NCI-H1092 treated with DMSO at 0.1 percent for 48 hours (cell line): ENCODE results near the gene RIN1.
"Not testable (repeated sequence)": the region's sequence is repeated elsewhere in the genome, so short reads cannot be mapped to it uniquely, and the experiment has no call there.

ENCODE experiments used
- DNase-seq: peaks from one replicate; lab custom pipeline; 2025; lab: John Stamatoyannopoulos, UW

RIN1 gene

GRCh38 chr11:66318600-66318970, 17.6 kb downstream of the RIN1 start:
- DNase-seq: no peak

DNA sequence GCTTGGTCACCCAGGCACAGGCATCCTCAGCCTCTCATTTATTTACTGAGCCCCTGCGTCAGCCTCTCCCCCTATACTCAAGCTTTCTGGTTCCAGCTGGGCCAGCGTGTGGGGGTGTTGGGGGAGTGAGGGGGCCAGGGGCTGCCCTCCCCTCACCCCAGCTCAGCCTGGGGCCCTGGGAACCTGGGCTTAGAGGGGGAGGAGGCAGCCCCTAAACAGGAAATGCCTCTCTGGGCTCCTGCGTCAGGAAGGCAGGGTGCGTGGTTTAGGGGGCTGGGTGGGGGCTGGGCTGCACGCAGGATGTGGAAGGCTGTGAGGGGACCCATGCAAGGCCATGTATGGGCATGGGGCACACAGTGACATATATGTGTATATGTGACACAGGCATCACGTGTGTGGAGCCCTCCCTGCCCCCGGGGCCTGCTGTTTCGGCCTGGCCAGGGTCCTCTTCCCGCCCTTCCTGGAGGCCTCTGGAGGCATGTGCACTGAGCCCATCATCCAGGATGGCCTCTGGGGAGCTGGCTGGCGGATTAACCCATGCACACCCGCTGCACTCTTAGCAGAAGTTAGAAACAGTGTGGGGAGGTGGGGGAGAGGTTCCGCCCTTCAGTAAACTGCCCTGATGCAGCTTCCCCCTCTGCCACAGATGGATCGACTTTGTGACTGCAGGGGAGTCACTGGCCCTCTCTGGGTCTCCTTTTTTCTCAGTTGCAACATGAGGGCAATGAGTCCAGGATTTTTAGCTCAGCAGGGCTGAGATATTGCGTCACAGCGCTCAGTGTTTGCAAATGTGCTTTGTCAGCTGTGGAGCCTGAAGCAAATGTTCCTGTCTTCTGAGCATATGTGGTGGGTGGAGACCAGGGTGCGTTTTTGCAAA, 18.3 kb downstream of the RIN1 start:
- no peak for DNase-seq

DNA sequence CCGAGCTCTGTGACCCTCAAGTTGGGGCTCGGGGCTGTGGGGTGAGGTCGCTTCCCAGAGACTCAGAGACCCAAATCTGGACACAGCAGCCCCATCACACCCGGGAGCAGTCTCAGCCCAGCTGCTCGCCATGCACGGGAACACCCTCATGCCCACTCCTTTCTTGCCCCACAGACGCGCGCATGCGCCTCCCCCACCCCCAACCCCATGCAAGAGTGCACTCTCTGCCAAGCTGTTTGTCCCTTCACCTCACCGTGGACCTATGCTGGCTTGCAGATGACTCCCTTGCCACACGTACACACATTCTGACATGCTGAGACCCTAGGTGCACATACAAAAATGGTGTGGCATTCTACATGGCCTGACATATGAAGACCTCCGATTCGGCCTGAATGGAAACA, 18.9 kb downstream of the RIN1 start:
- DNase-seq: no peak

- no peak for DNase-seq
These were observed 19.4 kb downstream of the RIN1 start, which contains the start of gene CD248 for GRCh38 chr11:66316849-66317251. Gene CD248 (minus strand): TSS chr11:66317044. CDS start chr11:66317027, 17 bp downstream.

GRCh38 chr11:66315921-66316811, 20.1 kb downstream of the RIN1 start:
- DNase-seq: no peak

DNA sequence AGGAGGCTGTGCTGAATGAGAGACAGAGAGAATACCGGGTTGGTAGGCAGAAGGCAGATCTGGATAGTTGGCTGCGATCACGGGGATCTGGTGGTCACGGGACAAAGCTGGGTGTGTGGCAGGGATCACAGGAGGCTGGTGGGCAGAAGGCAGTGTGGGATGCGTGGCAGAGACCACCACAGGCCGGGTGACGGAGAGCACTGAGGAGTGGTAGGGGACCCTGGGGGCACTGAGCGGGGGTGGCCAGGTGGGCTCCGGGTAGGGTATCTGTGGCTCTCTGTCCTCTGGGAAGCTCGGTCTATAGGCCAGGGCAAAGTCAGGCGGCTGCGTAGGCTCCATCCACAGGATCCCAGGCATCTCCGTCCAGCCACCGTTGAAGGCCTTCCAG, 20.7 kb downstream of the RIN1 start:
- DNase-seq: no peak

DNA sequence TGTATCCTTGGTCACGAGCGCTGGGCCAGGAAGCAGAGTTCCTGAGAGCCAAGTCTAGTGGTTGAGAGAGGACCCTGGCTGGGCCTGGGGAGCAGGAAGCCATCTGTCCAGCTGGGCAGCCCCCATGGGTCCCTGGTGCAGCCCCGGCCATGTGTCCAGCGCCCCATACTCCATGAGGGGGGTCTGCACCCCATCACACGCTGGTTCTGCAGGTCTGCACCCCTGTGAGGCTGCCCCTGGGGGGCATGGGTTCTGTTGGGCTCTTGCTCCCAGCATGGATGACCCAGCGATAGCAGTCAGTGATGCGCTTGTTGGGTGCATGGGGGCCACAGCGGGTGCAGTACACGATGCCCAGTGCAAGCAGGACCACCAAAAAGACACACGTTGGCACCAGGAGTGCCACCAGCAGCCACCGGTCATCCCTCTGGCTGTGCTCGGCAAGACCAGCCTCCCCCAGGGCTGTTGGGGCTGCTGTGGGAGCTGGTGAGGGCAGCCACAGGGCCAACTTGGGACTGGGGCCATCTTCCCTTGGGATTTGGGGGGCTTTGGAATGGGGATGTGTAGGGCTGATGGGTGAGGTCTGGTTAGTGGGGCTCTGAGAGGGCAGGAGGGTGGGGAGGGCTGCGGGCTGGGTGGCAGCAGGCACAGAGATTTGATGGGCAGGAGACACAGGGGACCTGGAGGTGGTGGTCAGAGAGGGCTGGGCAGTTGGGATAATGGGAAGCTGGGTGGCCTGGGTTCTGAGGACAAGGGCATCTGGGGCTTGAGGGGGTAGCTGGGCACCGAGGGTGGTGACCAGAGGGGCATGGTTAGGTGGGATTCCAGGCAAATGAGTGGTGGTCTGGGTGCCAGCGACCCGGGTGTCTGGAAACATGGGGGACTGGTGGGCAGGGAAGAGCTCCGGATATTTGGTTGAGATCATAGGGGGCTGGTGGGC, 21.4 kb downstream of the RIN1 start:
- DNase-seq: no peak

DNA sequence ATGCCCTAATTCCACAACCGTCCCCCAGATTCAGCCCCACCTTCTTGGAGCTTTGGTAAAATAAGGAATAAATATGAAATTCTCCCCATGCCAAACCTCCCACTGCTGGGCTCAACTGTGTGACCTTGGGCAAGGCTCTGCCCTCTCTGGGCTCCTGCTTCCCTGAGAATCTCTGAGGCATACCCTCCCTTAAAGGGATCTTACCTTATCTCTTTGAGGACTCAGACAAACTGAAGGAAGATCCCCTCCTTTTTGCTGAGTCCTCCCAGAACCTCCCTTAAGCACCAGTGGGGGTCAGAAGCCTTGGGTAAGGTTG, 22.1 kb downstream of the RIN1 start:
- no peak for DNase-seq

- no peak for DNase-seq
These were observed 22.7 kb downstream of the RIN1 start for GRCh38 chr11:66313321-66314185.

DNA sequence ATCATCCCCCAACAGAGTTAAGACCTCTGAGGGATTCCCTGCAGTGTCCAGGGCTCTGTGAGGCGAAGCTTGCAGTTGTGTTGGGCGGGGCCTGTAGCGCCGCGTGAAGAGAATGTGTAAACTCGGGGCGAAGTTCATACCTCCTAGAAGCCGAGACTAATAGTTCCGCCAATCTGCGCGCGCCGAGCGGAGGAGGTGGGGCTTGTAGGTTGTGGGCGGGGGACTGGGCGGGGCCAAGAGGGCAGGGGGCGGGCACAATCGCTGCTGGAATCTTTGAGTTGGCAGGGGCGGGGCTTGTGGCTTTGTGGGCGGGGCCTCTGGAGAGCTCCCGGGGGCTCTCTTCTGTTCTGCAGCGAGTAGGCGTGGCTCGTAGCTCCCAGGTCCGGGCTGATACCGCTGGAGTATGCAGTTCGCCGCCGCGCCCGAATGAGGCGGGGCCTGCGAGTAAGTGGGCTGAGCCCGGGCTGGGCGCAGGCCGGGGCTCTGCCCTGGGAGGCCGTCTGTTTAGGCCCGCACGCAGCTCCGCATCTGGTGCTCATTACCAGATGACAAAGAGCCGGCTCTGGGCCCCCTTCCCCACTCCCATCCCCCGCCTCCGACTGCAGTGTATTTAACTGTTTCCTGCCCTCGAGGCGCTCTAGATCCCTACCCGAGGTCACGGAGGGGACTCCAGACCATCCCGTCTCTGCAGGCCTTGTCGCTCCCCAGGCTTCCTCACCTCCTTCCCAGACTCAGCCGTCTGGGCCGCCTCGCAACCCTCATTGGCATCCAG, 23.5 kb downstream of the RIN1 start:
- peak; percentile 90 for DNase-seq

GRCh38 chr11:66311965-66312548, 24.2 kb downstream of the RIN1 start:
- peak; percentile 95 for DNase-seq

DNA sequence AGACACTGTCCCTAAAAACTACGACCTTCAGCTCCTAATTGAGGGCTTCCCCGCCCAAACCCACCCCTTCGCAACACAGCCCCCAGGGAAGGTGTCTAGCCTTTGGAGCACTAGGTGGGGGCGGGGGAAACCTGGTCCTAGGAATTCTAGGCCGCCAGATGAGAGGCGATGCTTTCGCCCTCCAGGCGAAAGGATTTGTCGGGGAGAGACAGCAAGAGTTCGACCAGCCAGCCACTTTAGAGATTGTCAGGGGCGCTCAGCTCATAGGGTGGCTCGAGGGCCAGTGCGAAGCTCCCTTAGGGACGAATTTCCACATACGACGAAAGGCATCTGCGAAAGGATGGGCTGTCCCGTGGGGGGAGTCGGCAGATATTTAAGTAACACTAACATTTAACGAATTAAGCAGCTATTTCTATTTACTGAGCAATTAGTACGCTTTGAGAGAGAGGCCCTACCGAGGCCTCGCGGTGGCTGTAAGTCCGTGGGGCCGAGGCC, 24.7 kb downstream of the RIN1 start:
- no peak for DNase-seq

- DNase-seq: not testable (repeated sequence)
These were observed 25.3 kb downstream of the RIN1 start for GRCh38 chr11:66310803-66311440.

GRCh38 chr11:66310324-66310723, 25.9 kb downstream of the RIN1 start:
- DNase-seq: no peak

DNA sequence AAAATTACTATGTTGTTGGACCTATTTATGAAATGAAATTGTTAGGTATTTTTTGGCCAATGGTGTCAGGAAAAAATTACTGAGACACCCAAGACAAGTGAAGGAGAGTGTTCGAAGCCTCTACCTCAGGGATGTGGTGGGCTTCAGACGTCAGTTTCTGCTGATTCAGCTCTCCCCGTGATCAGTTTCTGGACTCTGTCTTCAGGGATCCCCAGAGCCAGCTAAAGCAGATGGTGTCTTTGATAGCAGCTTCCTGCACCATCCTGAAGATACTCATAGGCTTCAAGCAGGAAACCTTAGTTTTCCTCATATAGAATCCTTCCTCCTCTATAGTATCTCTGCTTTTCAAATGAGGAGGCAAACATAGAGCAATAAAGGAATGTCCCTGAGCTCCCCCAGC, 26.8 kb downstream of the RIN1 start:
- DNase-seq: no peak

DNA sequence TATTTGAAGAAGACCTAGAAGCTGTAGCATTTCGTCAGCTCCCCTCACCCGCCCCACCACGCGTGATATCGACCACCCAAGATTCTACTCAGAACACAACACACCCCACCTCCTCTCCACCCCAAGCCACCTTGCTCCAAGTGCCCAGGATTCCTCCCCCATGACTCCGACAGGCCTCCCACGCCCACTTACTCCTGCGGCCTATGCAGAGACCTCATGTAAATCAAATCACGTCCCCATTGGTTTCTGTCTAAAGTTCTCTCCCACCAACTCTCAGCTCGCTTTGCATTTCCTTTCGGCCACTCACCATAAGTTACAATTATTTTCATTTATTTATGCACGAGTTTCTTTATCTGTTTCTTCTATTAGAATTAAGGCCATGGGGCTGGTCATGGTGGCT, 33.6 kb downstream of the RIN1 start:
- DNase-seq: no peak

- no peak for DNase-seq
These were observed 37.0 kb downstream of the RIN1 start for GRCh38 chr11:66299186-66299585.

- DNase-seq: no peak
These were observed 38.6 kb downstream of the RIN1 start for GRCh38 chr11:66297610-66298009.
